ENCODE data around the gene SLC25A33. TPM values are rescaled to one million over a fixed set of nuclear protein-coding genes. Genes with fewer than 3 reads are reported as not detected.

SLC25A33 gene
- total RNA-seq, 1 donor from 2014 or later = 3.9 TPM

DNA sequence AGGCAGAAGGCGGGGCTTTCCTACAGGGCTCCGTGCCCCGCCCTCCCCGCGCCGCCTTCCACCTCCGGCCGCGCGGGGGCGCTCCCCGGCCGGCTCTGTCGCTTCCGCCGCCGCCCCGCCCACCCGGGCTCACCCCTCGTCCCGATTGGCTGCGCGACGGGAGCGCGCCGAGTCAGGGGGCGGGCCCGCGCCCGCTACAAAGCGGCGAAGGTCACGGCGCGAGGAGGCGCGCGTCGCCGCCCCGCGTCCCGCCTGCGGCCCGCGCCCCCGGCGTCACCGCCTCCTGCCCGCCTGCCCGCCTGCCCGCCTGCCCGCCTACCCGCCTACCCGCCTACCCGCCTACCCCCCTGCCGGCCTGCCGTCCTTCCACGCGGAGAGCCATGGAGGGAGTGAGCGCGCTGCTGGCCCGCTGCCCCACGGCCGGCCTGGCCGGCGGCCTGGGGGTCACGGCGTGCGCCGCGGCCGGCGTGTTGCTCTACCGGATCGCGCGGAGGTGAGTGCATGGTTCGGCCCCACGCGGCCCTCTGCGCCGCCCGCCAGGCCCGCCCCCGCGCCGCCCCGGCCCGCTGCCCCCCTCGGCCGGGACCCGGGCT is 49.4 kb downstream of the SLC25A33 start, which contains the start of gene TMEM201:
TSS of gene TMEM201 (plus strand) at position 361 of the 593 bp plus-strand sequence. CDS start at position 381, 20 bp downstream.
- DNase-seq (ENCODE audit: low spot score) = peak; percentile 93

DNA sequence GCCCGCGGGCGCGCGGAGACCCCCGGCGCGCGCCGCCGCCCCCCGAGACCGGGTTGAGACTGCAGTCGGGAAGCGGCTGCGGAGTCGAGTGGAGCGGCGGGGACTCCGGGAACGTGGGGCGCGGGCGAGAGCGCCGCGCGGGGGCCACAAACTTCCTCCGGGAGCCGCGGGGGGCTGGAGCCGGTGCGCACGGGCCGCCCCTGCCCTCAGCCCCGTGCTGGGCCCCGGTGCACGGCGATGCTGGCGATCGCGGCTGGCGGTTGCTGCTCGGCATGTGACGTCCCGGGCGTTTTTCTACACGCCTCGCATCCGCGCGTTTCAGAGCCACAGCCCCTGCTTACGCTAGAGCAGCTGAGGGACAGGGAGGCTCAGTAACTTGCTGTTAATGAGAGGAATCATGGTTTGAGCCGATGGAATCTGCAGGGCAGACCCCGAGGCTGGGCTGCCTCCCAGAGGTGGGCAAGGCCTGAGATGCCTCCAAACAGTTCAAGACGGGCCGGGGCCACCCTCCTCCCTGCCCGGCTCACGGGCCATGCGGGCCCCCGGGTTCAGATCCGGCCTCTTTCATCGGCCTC is 50.0 kb downstream of the SLC25A33 start:
- DNase-seq (ENCODE audit: low spot score) = no peak

DNA sequence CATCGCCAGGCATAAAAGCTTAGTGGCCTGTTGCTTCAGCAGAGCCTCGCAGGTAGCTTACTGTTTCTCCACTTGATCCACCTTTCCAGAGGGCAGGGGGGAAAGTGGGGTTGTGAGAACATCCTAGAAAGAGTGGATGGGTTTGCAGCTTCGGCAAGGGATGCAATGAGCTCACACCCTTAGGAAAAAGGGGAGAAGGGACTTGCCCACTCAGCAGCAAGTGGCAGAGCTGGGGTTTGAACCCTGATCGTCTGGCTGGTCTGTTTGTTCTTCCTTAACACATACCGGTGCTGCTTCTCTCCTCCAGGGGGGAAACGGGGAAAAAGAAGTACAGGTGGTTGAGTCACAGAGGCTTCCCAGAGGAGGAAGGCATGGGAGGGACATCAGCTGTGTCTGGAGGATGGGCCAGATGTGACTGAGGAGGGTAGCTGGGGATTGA is 50.5 kb downstream of the SLC25A33 start:
- DNase-seq (ENCODE audit: low spot score) = no peak

DNA sequence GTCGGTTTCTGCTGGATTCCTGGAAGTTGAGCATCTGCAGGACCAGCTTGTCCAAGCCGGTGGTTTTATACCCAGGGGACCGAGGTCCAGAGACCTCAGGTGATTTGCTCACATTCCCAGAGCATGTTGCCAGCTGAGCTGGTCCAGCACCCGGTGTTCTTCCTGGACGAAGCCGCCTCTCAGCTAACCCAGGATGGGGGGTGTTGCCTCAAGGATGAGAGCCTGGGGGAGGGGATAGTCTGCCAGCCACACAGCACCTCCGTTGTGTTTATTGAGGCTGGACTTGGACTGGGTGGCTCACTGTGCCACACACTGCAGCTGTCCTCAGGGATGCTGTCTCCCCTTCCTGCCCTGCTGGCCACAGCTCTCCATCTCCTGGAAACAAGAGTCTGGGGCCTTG is 50.9 kb downstream of the SLC25A33 start:
- no peak for DNase-seq (ENCODE audit: low spot score)

- DNase-seq (ENCODE audit: low spot score) = peak; percentile 43
Measured at GRCh38 chr1:9590945-9591668, 51.8 kb downstream of the SLC25A33 start.

- no peak for DNase-seq (ENCODE audit: low spot score)
Measured at GRCh38 chr1:9591669-9592509, 52.6 kb downstream of the SLC25A33 start.

GRCh38 chr1:9592510-9593075 is 53.3 kb downstream of the SLC25A33 start:
- no peak for DNase-seq (ENCODE audit: low spot score)

DNA sequence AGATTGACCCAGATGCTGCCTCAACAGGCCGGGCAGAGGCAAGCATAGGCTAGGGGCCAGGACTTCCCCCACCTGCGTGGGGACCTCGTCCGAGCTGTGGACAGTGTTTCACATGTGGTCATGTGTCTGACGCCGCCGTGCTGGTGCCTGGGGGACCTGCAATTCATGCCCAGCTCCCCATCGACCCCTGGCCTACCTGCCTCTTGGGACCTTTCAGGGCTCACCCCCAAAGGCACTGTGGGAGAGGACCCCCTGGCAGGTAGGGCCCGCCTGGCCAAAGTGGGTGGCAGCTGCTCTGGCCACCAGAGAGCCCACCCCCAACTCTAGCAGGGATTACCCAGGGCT is 53.9 kb downstream of the SLC25A33 start:
- DNase-seq (ENCODE audit: low spot score) = no peak

DNA sequence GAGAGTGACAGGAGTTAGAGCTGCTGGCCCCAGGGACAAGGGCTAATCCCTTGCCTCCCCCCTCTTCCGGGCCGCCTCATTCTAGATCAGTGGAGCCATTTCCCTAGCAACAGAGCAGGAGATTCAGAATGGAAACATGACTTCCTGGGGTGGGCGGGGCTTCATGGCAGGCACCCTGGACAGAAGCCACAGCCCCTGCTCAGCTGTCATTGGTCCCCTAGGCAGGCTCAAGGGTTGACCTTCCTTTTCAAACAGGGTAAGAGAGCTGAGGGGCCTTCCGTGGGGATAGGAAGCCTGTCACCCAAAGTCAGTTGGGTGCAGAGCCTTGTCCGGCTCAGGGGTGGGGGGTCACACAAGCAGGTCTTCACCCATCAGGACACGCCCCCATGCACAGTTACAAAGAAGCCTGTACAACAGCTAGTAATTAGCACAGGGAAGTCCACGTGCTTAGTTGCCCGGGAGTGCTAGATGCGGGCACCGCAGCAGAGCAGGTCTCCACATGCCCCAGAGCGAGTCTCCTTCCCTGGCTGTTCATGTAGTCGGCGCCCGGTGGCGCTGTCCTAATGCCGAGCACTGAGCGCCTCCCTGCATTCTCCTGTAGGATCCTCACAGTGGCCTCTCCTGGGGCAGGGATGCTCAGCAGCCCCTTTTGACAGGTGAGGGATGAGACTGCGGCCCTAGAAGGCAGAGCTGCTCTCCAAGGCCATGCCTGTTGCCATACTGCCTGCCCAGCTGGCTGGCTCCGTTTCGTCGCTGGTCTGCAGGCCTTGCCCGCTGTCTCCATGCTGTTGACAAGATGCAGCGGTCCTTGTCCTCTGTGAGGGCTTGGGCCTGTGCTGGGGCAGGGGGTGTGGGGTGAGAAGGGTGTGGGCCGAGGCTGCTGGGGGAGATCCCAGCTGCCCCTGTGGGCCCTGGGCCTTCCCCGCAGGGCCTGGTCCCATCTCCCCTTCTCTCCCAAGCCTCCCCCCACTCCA is 54.5 kb downstream of the SLC25A33 start:
- peak; percentile 83 for DNase-seq (ENCODE audit: low spot score)

DNA sequence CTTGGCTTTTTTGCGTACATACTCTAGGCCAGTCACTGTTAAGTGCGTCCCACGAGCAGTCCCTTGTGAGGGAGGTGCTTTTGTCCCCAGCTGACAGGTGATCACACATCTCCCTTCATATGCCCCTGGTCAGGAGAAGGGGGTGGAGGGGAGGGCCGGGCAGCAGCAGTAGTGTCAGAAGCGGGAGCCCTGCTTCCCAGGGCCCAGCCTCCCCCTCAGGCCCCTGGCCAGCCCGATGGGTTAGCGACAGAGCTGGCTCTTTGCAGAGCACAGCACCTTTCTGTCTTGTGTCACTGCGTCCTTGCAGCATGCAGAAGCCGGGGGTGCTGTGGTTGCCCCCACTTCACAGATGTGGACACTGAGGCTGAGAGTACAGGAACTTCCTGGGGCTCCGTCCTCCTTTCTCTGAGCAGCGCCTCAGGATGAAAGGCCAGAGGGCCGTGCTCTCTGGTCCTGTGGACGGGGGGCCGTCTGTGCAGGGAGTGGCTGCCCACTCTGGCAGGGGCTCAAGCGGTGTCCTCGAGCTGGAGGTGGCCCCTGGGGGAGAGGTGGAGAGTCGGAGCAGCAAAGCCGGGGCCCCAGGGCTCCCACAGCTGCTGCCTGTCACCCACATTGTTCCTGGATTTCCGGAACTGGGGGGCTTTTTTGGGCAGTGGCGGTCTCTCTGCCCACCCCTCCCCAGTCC is 55.3 kb downstream of the SLC25A33 start:
- DNase-seq (ENCODE audit: low spot score) = no peak

DNA sequence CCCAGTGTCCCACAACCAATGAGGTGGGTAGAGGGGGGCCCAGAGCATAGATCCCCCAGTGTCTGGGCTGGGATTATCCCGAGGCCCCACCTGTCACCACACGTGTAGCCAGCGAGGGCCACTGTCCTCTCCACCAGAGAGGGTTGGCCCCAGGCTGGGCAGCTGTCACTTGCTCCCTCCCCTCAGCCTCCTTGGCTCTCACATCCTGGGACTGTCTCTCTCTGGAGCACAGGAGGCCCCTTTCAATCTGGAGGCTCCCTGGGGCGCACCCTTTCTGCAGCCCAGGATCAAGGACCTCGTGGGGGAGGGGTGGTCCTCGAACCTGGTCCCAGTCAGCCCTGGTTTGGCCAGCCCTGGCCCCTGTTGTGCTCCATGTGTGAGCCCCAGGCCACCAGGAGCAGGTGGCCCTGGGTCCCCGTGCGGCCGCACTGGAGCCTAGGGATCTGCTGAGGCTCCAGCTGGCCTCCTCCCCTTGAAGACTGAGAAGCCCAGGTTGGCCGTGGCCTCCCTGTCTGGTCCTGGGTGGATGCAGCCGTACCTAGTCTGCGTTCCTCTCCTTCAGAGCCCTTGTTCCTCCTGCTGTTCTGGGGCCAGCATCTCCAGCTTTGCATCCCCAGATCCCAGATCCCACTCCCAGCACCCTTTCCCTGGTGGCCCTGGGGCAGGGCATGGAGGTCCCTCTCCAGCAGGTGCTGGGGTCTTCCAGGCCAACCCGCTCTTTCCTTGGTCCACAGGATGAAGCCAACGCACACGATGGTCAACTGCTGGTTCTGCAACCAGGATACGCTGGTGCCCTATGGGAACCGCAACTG is 56.1 kb downstream of the SLC25A33 start:
- DNase-seq (ENCODE audit: low spot score) = no peak

DNA sequence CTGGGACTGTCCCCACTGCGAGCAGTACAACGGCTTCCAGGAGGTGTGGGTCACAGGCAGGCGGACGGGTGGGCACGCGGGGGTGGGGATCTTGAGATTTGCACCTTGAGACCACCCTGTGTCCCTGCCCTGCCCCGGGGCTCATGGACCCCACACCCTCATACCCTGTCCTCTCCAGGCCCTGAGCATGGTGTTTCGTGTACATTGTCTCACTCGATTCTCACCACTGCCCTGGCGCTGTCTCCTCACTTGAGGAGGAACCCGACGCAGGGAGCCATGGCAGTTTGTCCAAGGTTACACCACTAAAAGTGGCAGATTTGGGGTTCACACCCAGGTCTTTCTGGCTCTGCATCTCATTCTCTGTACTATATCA is 56.7 kb downstream of the SLC25A33 start:
- DNase-seq (ENCODE audit: low spot score) = no peak

DNA sequence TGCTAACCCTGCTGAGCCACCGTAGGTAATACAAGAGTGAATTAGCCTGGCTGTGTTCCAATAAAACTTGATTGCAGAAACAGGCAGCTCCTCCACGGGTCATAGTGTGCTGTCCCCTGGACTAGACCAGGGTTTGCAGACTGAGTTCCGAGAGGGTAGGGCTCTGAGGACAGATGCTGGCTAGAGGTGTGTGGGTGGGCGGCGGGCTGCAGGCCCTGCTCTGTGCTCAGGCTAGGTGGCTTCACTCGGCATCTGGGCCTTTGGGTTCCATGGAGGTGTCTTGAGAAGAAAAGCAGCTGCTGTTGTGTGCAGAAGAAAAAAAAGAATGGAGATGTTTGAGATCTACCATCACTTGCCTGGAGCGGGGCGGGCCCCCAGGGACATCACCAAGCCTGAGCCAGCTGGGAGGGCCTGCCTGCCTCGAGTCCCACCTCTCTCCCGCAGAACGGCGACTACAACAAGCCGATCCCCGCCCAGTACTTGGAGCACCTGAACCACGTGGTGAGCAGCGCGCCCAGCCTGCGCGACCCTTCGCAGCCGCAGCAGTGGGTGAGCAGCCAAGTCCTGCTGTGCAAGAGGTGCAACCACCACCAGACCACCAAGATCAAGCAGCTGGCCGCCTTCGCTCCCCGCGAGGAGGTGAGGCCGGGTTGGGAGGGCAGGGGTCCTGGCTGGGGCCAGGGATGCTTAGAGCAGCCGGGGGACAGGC is 57.3 kb downstream of the SLC25A33 start:
- no peak for DNase-seq (ENCODE audit: low spot score)

- no peak for DNase-seq (ENCODE audit: low spot score)
Measured at GRCh38 chr1:9597361-9598315, 58.4 kb downstream of the SLC25A33 start.

- no peak for DNase-seq (ENCODE audit: low spot score)
Measured at GRCh38 chr1:9598316-9598700, 59.0 kb downstream of the SLC25A33 start.

GRCh38 chr1:9599741-9600140 is 60.5 kb downstream of the SLC25A33 start:
- no peak for DNase-seq (ENCODE audit: low spot score)

Measured in ureter (tissue), 1 donor.